GM12873 (cell line): Measurements from ENCODE around the gene PGLYRP2.

ENCODE experiments used
- TF ChIP-seq, protein P1 (sequence below): IDR thresholded peaks from 2 replicates; pipeline ENCODE4 v1.5.1; 2012; ENCODE audit warnings: low read depth, mild to moderate bottlenecking, moderate library complexity, low read length, control low read depth; ENCODE audit not compliant: insufficient read depth; ENCODE audit errors: missing control alignments

The PGLYRP2 gene

DNA sequence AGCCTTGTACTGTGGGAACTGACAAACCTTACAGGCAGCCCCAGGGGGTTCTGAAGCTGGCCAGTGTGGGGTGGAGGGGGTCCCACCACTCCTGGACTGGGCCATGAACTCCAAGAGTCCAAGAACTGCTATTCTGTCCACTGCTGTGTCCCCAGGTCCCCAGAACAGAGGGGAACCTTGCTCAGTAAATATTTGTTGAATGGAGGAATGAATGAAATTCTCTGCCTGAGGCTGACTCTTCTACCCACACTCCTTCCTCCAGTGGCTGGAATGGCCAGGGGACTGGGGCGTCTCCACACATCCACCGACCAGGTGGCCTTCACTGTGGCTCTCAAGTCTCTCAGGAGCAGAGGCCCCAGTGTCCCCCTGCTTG lies 41.2 kb downstream of the PGLYRP2 start:
- TF ChIP-seq, protein P1, sequence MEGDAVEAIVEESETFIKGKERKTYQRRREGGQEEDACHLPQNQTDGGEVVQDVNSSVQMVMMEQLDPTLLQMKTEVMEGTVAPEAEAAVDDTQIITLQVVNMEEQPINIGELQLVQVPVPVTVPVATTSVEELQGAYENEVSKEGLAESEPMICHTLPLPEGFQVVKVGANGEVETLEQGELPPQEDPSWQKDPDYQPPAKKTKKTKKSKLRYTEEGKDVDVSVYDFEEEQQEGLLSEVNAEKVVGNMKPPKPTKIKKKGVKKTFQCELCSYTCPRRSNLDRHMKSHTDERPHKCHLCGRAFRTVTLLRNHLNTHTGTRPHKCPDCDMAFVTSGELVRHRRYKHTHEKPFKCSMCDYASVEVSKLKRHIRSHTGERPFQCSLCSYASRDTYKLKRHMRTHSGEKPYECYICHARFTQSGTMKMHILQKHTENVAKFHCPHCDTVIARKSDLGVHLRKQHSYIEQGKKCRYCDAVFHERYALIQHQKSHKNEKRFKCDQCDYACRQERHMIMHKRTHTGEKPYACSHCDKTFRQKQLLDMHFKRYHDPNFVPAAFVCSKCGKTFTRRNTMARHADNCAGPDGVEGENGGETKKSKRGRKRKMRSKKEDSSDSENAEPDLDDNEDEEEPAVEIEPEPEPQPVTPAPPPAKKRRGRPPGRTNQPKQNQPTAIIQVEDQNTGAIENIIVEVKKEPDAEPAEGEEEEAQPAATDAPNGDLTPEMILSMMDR: no peak

GRCh38 chr19:15437355-15438123 lies 41.8 kb downstream of the PGLYRP2 start:
- TF ChIP-seq, protein P1: no peak

DNA sequence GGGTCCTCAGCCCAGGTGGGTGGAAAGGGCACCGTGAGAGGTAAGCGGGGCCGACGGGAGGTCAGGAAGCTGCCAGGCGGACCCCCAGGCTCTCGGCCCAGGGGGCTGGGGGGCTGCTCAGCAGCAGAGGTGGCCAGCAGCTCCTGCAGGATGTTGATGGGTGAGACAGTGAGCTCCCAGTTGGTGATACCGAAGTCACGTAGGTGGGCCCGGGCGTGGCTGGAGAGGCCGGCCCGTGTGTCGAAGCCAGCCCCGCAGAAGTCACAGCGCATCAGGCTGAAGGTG lies 42.5 kb downstream of the PGLYRP2 start:
- TF ChIP-seq, protein P1: no peak

- TF ChIP-seq, protein P1: no peak
These were observed 43.1 kb downstream of the PGLYRP2 start for GRCh38 chr19:15436012-15436825.

DNA sequence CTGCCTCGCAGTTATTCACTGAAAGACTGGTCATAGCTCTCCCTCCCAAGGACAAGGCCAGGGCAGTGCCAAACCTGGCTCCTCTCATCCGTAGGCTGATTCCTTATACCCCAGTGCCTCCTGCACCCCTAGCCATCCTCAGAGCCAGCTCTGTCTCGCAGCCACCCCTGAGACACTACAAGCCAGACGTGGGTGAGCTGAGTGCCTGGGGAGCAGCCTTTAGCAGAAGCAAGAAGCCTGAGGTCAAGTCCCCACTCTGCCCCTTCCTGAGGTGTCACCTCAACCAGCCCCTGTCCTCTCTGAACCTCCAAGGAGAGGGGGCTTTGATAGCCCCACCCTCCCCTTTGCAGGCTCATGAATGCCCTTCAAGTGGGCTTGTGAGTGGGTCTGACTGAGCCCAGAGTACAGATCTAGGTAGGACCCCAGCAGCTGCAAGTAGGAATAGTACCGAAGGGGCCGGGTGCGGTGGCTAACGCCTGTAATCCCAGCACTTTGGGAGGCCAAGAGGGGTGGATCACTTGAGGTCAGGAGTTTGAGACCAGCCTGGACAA lies 45.7 kb downstream of the PGLYRP2 start:
- TF ChIP-seq, protein P1: no peak

DNA sequence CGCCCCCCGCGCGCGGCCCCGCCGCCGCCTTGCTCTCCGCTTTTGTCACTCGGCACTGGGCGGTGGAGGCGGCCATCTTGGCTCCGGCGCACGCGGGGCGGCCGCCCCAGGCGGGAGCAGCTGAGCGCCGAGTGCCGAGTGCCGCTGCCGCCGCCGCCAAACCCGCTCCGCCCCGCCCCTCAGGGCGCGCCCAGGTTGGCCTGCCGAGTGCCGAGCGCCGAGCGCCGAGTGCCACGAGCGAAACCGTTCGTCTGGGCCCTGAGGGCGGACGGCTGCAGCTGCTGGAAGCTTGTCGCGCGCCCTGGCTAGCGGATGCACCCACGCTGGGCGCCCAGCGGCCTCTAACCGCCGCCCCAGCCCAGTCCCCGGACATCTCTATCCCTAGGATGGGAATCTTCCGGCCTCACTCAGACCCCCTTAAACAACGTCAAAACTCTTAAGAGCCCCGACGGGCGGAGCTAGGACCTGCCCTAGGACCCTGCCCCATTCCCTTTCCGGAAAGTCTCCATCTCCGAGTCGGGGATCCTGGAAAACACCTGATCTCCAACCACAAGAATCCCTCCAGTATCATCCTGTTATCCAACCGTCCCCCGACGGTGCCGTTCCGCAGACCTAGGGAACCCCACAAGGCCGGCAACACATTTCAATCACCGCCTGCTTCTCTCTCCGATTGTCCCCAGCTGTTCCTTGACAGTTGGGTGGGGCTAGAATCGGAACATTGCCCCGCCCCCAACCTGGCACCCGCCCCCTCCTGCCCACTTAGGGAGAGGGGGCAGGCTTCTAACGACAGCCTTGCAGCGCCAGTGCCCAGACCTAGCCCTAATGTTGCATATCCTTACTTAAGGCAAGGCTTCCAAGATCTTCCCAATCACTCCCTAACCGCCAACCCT lies 46.4 kb downstream of the PGLYRP2 start:
- TF ChIP-seq, protein P1: no peak
